Endothelial cell of umbilical vein (primary cell): ENCODE data around the gene PRR23A. TPM values are rescaled to one million over a fixed set of nuclear protein-coding genes. Genes with fewer than 3 reads are reported as not detected.

Experiments
- BruUV-seq: library from RNA; stranded (reverse); fragments of 400-500 nt; replicated peaks from 2 replicates; lab custom pipeline; 2021; lab: Mats Ljungman, UMichigan
- CTCF ChIA-PET: fragments of 300-600, 350-600 bp; sonication (Branson Sonifier 250); formaldehyde crosslinking; loops from one replicate; lab custom pipeline; 2021; ENCODE audit warnings: antibody characterized with exemption, inconsistent platforms; lab: Charles Lee
- POLR2A ChIA-PET: fragments of 300-600, 350-600 bp; sonication (Branson Sonifier 250); formaldehyde crosslinking; loops from one replicate; lab custom pipeline; 2021; ENCODE audit warnings: antibody characterized with exemption, inconsistent platforms; lab: Charles Lee
- DNase-seq: peaks from one replicate; pipeline ENCODE4 v3.0.0-alpha.2; 2011; ENCODE audit warnings: low read depth, low spot score
- FAIRE-seq: peaks from 2 replicates; lab custom pipeline; 2011; peaks lifted over from hg19 to GRCh38; lab: Jason Lieb, UNC
- H2AFZ ChIP-seq: 2 replicates; pipeline ENCODE4 v1.6.0; 2012; ENCODE audit warnings: low read depth, low read length, control low read depth, inconsistent platforms
- H3K27ac ChIP-seq: 2 replicates; pipeline ENCODE4 v1.5.1; 2011; ENCODE audit warnings: low read depth, mild to moderate bottlenecking, control low read depth, low read length, moderate library complexity; ENCODE audit not compliant: insufficient read depth
- H3K27me3 ChIP-seq, 2 experiments: 2 replicates each; pipeline versions ENCODE4 v1.6.0 to v1.6.1; 2011; ENCODE audit warnings: low read length in 2 of 2, mixed read lengths in 1 of 2; ENCODE audit not compliant: control insufficient read depth in 2 of 2, insufficient read depth in 2 of 2
- H3K36me3 ChIP-seq, 2 experiments: 2 replicates in 1 of 2; 3 replicates in 1 of 2; pipeline ENCODE4 v1.5.1; 2011; ENCODE audit warnings: low read length in 2 of 2, mild to moderate bottlenecking in 1 of 2, moderate library complexity in 1 of 2; ENCODE audit not compliant: control insufficient read depth in 2 of 2, insufficient read depth in 2 of 2; ENCODE audit errors: extremely low read depth in 1 of 2
- H3K4me1 ChIP-seq: 3 replicates; pipeline ENCODE4 v1.5.1; 2011; ENCODE audit warnings: mild to moderate bottlenecking, low read length; ENCODE audit not compliant: control insufficient read depth, insufficient read depth; ENCODE audit errors: extremely low read depth
- H3K4me2 ChIP-seq: 2 replicates; pipeline ENCODE4 v1.6.1; 2011; ENCODE audit warnings: low read length, control low read depth, mixed read lengths; ENCODE audit not compliant: insufficient read depth
- H3K4me3 ChIP-seq, 3 experiments: fragments of 200-600 bp in 1 of 3; sonication (generic), shearing (Covaris generic) in 1 of 3; replicated peaks in 1 of 3; 2 replicates each; pipeline ENCODE4 v1.5.1; 2011 to 2016; ENCODE audit warnings: control low read depth in 3 of 3, low read length in 3 of 3, mild to moderate bottlenecking in 2 of 3, inconsistent platforms in 1 of 3, low read depth in 1 of 3, moderate library complexity in 1 of 3; ENCODE audit not compliant: insufficient read depth in 1 of 3
- H3K79me2 ChIP-seq: 2 replicates; pipeline ENCODE4 v1.6.0; 2012; ENCODE audit warnings: low read length, inconsistent platforms; ENCODE audit not compliant: control insufficient read depth, insufficient read depth
- H3K9ac ChIP-seq: replicated peaks from 2 replicates; pipeline ENCODE3; 2011; ENCODE audit warnings: low read length, control low read depth; ENCODE audit not compliant: insufficient read depth; ENCODE audit errors: extremely low read depth
- H3K9me1 ChIP-seq: replicated peaks from 3 replicates; pipeline ENCODE4 v1.6.0; 2011; ENCODE audit warnings: mild to moderate bottlenecking, low read length; ENCODE audit not compliant: control insufficient read depth, insufficient read depth; ENCODE audit errors: extremely low read depth
- H3K9me3 ChIP-seq: replicated peaks from 2 replicates; pipeline ENCODE4 v1.5.1; 2012; ENCODE audit warnings: low read length, inconsistent platforms; ENCODE audit not compliant: control insufficient read depth, insufficient read depth
- H4K20me1 ChIP-seq: replicated peaks from 2 replicates; pipeline ENCODE3; 2011; ENCODE audit warnings: mild to moderate bottlenecking, low read length; ENCODE audit not compliant: control insufficient read depth, insufficient read depth; ENCODE audit errors: extremely low read depth
- CTCF ChIP-seq, 2 donors: IDR thresholded peaks; 1 replicate in 1 of 2; 2 replicates in 1 of 2; pipeline ENCODE4 v1.5.1; 2011; ENCODE audit warnings: low read length in 2 of 2, mild to moderate bottlenecking in 2 of 2, moderate library complexity in 2 of 2, control low read depth in 1 of 2, inconsistent platforms in 1 of 2, low read depth in 1 of 2; ENCODE audit not compliant: insufficient read depth in 1 of 2; ENCODE audit errors: extremely low read depth in 1 of 2
- EZH2 ChIP-seq: IDR thresholded peaks from 2 replicates; pipeline ENCODE4 v1.6.1; 2012; ENCODE audit warnings: borderline replicate concordance, low read depth, mild to moderate bottlenecking, moderate library complexity, low read length, inconsistent platforms; ENCODE audit not compliant: severe bottlenecking
- FOS ChIP-seq: IDR thresholded peaks from 2 replicates; pipeline ENCODE4 v1.6.1; 2011; ENCODE audit warnings: mild to moderate bottlenecking, low read length, moderate library complexity, borderline replicate concordance; ENCODE audit not compliant: insufficient read depth
- GATA2 ChIP-seq: IDR thresholded peaks from 2 replicates; pipeline ENCODE4 v1.7.0; 2011; ENCODE audit warnings: low read depth, mild to moderate bottlenecking, moderate library complexity, mixed read lengths, low read length; ENCODE audit not compliant: insufficient read length, insufficient read depth
- JUN ChIP-seq: IDR thresholded peaks from 2 replicates; pipeline ENCODE4 v1.6.1; 2011; ENCODE audit warnings: borderline replicate concordance, low read depth; ENCODE audit not compliant: insufficient read length, insufficient read depth
- MYC ChIP-seq: IDR thresholded peaks from one replicate; pipeline ENCODE4 v1.6.1; 2011; ENCODE audit warnings: mild to moderate bottlenecking, low read depth, low read length
- POLR2A ChIP-seq: IDR thresholded peaks from 2 replicates; pipeline ENCODE4 v1.6.1; 2012; ENCODE audit warnings: low read depth, mild to moderate bottlenecking, control low read depth, low read length
- POLR2AphosphoS5 ChIP-seq: IDR thresholded peaks from 2 replicates; pipeline ENCODE4 v1.6.1; 2012; ENCODE audit warnings: low read depth, mild to moderate bottlenecking, control low read depth, low read length, moderate library complexity; ENCODE audit not compliant: insufficient read depth
- dilution Hi-C: fragments of 300-500 bp; cut with MboI; formaldehyde crosslinking; loops from one replicate; pipeline ENCODE4 v1.15.0; 2019; ENCODE audit warnings: low sequenced_read_pairs; ENCODE audit not compliant: extremely low pct_ligation_motif_present
- intact Hi-C: fragments of 100-400 bp; cut with micrococcal nuclease; formaldehyde crosslinking; loops from one replicate; pipeline ENCODE4 v1.10.0; 2022
- polyA plus RNA-seq, 4 experiments: library from polyadenylated mRNA; depleted of rRNA in 3 of 4; stranded (reverse) in 3 of 4; unstranded in 1 of 4; fragments of >200 nt; gene quantifications; 2 replicates each; pipeline versions ENCODE4 v1.2.1 to v1.2.3, GENCODE V29; 2011 to 2012; ENCODE audit warnings: missing spikeins in 1 of 4
- total RNA-seq: library from RNA; stranded (reverse); gene quantifications from 2 replicates; pipeline ENCODE4 v1.2.3, GENCODE V29; 2021

PRR23A gene
- total and polyA plus RNA-seq, 2 donors (not counting 3 experiments of a cell fraction or from before 2014, with no cell fraction given), result not detected

GRCh38 chr3:138964264-138964663 is 41.8 kb downstream of the PRR23A start:
- DNase-seq (no peak), FAIRE-seq (no peak)
- H3K9me3 ChIP-seq, result no peaks in the 10 kb centered on the region
- no peaks in the 10 kb centered on the region for H4K20me1 ChIP-seq
- no peaks in the 10 kb centered on the region for H3K79me2 ChIP-seq
- peaks cover 15 to 17% of the 10 kb centered on the region in 2 experiments for H3K27me3 ChIP-seq
- no peaks in the 10 kb centered on the region for H3K9me1 ChIP-seq
- H3K36me3 ChIP-seq, result no peaks in the 10 kb centered on the region
- dilution Hi-C loops, result no loop called here
- no peak overlapping the region for H3K4me2 ChIP-seq
- H3K9ac ChIP-seq, result no peak overlapping the region
- H3K4me3 ChIP-seq, result no peak overlapping the region
- intact Hi-C loops, result no loop called here
- TF ChIP-seq POLR2AphosphoS5, result no peak
- TF ChIP-seq FOS, result no peak
- TF ChIP-seq JUN, result no peak
- no peak for TF ChIP-seq GATA2
- no peak for TF ChIP-seq MYC
- no peak for TF ChIP-seq CTCF (IDR thresholded peaks at IDR 0.05; ENCODE audit: extremely low read depth in 1 of 2, insufficient read depth in 1 of 2, low read depth in 1 of 2, low read length in 2 of 2)
- no peak for TF ChIP-seq POLR2A
- no peak for TF ChIP-seq EZH2
- ChIA-PET POLR2A (no interaction called here), CTCF (no interaction called here)
- H3K4me1 ChIP-seq, result no peaks in the 10 kb centered on the region
- BruUV-seq, result no TSS peak
- no peak overlapping the region for H3K27ac ChIP-seq
- no peak overlapping the region for H2AFZ ChIP-seq
